Lower leg skin (tissue), 3 donors: ENCODE results near the gene RSKR.

ENCODE experiments used
- CTCF ChIP-seq, 3 donors: fragments of 450-650 bp; IDR thresholded peaks; one replicate each; pipeline ENCODE4 v1.5.1; 2016; ENCODE audit warnings: antibody characterized with exemption in 3 of 3, mild to moderate bottlenecking in 3 of 3, moderate library complexity in 2 of 3
- POLR2A ChIP-seq, 2 donors: fragments of 450-650 bp; IDR thresholded peaks; one replicate each; pipeline ENCODE4 v1.6.1; 2016 to 2017; ENCODE audit warnings: antibody characterized with exemption in 2 of 2, mild to moderate bottlenecking in 1 of 2, moderate library complexity in 1 of 2

- no peak for TF ChIP-seq CTCF (IDR thresholded peaks at IDR 0.05)
- TF ChIP-seq POLR2A (IDR thresholded peaks at IDR 0.05), result no peak
Measured at GRCh38 chr17:28624148-28624547, 10.2 kb upstream of the RSKR start.
